ENCODE measurements around the gene SYT9.

The SYT9 gene

DNA sequence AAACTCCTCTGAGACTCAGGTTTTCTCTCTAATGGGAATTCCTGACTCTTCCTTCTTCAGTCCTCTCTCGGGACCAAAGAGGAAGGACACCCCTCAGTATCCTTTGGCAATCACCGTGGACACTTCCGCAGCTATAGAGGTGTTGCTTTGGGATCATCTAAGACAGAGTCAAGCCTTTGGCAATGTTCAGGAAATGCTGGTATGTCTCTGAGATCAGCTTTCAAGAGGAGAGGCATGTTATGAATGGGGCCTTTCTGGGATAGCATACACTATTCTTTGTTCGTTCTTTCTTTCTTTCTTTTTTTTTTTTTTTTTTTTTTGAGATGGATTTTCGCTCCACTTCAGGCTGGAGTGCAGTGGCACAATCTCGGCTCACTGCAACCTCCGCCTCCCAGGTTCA lies 219.4 kb downstream of the SYT9 start:
- Histone ChIP-seq H3K4me1 (ENCODE audit: control insufficient read depth, insufficient read depth, low read length) (no peaks in the 10 kb centered on the region), H3K4me3 (ENCODE audit: low read depth, low read length) (no peak overlapping the region), H3K9ac (ENCODE audit: low read length) (no peak overlapping the region), H3K27ac (ENCODE audit: low read depth, low read length) (no peak overlapping the region), H3K36me3 (ENCODE audit: control insufficient read depth, insufficient read depth, low read length) (no peaks in the 10 kb centered on the region), H3K9me3 (ENCODE audit: control insufficient read depth, insufficient read depth, low read depth, low read length) (no peaks in the 10 kb centered on the region), H3K27me3 (ENCODE audit: control insufficient read depth, insufficient read depth, low read length) (no peaks in the 10 kb centered on the region)

DNA sequence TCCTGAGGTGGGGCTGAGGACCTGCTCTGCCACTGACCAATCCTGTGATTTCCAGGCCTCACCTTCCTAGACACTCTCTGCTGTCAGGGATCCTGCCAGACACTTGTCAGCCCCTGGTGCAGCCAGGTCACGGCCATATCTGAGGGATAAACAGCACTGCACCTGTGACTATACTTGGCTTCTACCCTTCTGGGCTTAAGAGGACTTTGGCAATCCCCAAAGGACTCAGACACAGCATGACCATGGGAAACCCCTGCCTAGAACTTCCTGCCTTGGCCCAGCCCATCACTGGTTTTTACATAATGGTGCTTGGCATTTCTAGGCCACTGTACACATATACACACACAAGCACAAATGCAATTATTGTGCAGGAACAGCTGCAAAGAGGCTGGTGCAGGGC lies 222.0 kb downstream of the SYT9 start:
- Histone ChIP-seq H3K36me3 (ENCODE audit: control insufficient read depth, insufficient read depth, low read length) (no peaks in the 10 kb centered on the region), H3K4me1 (ENCODE audit: control insufficient read depth, insufficient read depth, low read length) (no peaks in the 10 kb centered on the region), H3K27ac (ENCODE audit: low read depth, low read length) (no peak overlapping the region), H3K4me3 (ENCODE audit: low read depth, low read length) (no peak overlapping the region), H3K9ac (ENCODE audit: low read length) (no peak overlapping the region), H3K27me3 (ENCODE audit: control insufficient read depth, insufficient read depth, low read length) (no peaks in the 10 kb centered on the region), H3K9me3 (ENCODE audit: control insufficient read depth, insufficient read depth, low read depth, low read length) (no peaks in the 10 kb centered on the region)

DNA sequence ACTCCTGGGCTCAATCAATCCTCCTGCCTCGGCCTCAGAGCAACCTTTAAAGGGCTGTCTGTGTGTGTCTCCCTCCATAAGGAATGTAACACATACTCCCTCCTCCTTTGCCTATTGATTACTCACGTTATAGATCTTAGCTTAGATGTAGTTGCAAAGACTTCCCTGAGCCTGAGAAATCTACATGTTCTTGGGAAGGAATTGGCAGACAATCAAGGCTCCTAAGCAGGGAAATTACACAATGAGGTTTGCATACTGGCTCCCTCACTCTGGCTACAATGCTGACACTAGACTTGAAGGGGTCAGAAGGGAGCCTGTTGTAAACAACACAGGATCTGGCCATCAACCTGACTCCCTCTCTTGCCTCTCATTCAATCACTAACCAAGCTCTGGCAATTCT lies 228.4 kb downstream of the SYT9 start:
- Histone ChIP-seq H3K4me3 (ENCODE audit: low read depth, low read length) (no peak overlapping the region), H3K27ac (ENCODE audit: low read depth, low read length) (no peak overlapping the region), H3K9me3 (ENCODE audit: control insufficient read depth, insufficient read depth, low read depth, low read length) (no peaks in the 10 kb centered on the region), H3K9ac (ENCODE audit: low read length) (no peak overlapping the region), H3K4me1 (ENCODE audit: control insufficient read depth, insufficient read depth, low read length) (peaks cover 8% of the 10 kb centered on the region), H3K36me3 (ENCODE audit: control insufficient read depth, insufficient read depth, low read length) (no peaks in the 10 kb centered on the region), H3K27me3 (ENCODE audit: control insufficient read depth, insufficient read depth, low read length) (no peaks in the 10 kb centered on the region)

- Histone ChIP-seq H3K4me3 (ENCODE audit: low read depth, low read length) (no peak overlapping the region), H3K4me1 (ENCODE audit: control insufficient read depth, insufficient read depth, low read length) (peaks cover 12% of the 10 kb centered on the region), H3K9ac (ENCODE audit: low read length) (no peak overlapping the region), H3K9me3 (ENCODE audit: control insufficient read depth, insufficient read depth, low read depth, low read length) (no peaks in the 10 kb centered on the region), H3K27me3 (ENCODE audit: control insufficient read depth, insufficient read depth, low read length) (no peaks in the 10 kb centered on the region), H3K27ac (ENCODE audit: low read depth, low read length) (no peak overlapping the region), H3K36me3 (ENCODE audit: control insufficient read depth, insufficient read depth, low read length) (no peaks in the 10 kb centered on the region)
Measured at GRCh38 chr11:7484131-7484530, 232.4 kb downstream of the SYT9 start.

GRCh38 chr11:7484645-7485044 lies 232.9 kb downstream of the SYT9 start:
- H3K9ac ChIP-seq (ENCODE audit: low read length) = no peak overlapping the region
- no peaks in the 10 kb centered on the region for H3K27me3 ChIP-seq (ENCODE audit: control insufficient read depth, insufficient read depth, low read length)
- no peak overlapping the region; the same call in 1 of the 2 replicates for H3K27ac ChIP-seq (ENCODE audit: low read depth, low read length)
- H3K9me3 ChIP-seq (ENCODE audit: control insufficient read depth, insufficient read depth, low read depth, low read length) = no peaks in the 10 kb centered on the region
- H3K4me3 ChIP-seq (ENCODE audit: low read depth, low read length) = no peak overlapping the region
- H3K36me3 ChIP-seq (ENCODE audit: control insufficient read depth, insufficient read depth, low read length) = no peaks in the 10 kb centered on the region
- peaks cover 12% of the 10 kb centered on the region for H3K4me1 ChIP-seq (ENCODE audit: control insufficient read depth, insufficient read depth, low read length)

GRCh38 chr11:7485186-7486097 lies 233.7 kb downstream of the SYT9 start, which contains the start of gene OLFML1:
Gene OLFML1 (plus strand): TSS chr11:7485506. CDS start chr11:7485876, 370 bp downstream.
- no peaks in the 10 kb centered on the region for H3K9me3 ChIP-seq (ENCODE audit: control insufficient read depth, insufficient read depth, low read depth, low read length)
- no peak within 1 kb of the TSS for H3K9ac ChIP-seq (ENCODE audit: low read length)
- H3K27me3 ChIP-seq (ENCODE audit: control insufficient read depth, insufficient read depth, low read length) = no peaks in the 10 kb centered on the region
- H3K4me1 ChIP-seq (ENCODE audit: control insufficient read depth, insufficient read depth, low read length) = peaks cover 9% of the 10 kb centered on the region
- H3K36me3 ChIP-seq (ENCODE audit: control insufficient read depth, insufficient read depth, low read length) = no peaks in the 10 kb centered on the region
- H3K27ac ChIP-seq (ENCODE audit: low read depth, low read length) = no peak within 1 kb of the TSS; the same call in 1 of the 2 replicates
- no peak within 1 kb of the TSS for H3K4me3 ChIP-seq (ENCODE audit: low read depth, low read length)

- Histone ChIP-seq H3K4me3 (ENCODE audit: low read depth, low read length) (no peak overlapping the region), H3K4me1 (ENCODE audit: control insufficient read depth, insufficient read depth, low read length) (peaks cover 9% of the 10 kb centered on the region), H3K27me3 (ENCODE audit: control insufficient read depth, insufficient read depth, low read length) (no peaks in the 10 kb centered on the region), H3K36me3 (ENCODE audit: control insufficient read depth, insufficient read depth, low read length) (no peaks in the 10 kb centered on the region), H3K9me3 (ENCODE audit: control insufficient read depth, insufficient read depth, low read depth, low read length) (no peaks in the 10 kb centered on the region), H3K9ac (ENCODE audit: low read length) (no peak overlapping the region), H3K27ac (ENCODE audit: low read depth, low read length) (no peak overlapping the region)
Measured at GRCh38 chr11:7486098-7486780, 234.5 kb downstream of the SYT9 start.

DNA sequence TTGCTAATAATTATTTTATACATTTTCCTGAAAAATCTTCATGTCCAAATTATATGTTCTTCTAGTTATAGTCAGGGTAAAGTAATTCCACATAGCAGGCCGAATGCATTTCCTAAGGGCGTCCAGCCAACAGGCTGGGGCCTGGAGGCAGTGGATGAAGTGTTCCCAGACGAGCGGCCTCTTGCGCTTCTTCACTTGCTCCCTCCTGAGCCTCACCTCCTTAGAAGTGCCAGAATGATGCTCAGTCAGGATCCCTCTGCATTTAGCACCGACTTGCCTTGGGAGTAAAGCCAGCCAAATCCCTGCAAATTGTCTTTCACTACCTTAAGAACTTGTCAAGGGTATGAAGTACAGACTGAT lies 235.1 kb downstream of the SYT9 start:
- no peaks in the 10 kb centered on the region for H3K27me3 ChIP-seq (ENCODE audit: control insufficient read depth, insufficient read depth, low read length)
- H3K27ac ChIP-seq (ENCODE audit: low read depth, low read length) = no peak overlapping the region
- no peak overlapping the region for H3K9ac ChIP-seq (ENCODE audit: low read length)
- no peaks in the 10 kb centered on the region for H3K9me3 ChIP-seq (ENCODE audit: control insufficient read depth, insufficient read depth, low read depth, low read length)
- H3K4me3 ChIP-seq (ENCODE audit: low read depth, low read length) = no peak overlapping the region
- peaks cover 9% of the 10 kb centered on the region for H3K4me1 ChIP-seq (ENCODE audit: control insufficient read depth, insufficient read depth, low read length)
- H3K36me3 ChIP-seq (ENCODE audit: control insufficient read depth, insufficient read depth, low read length) = no peaks in the 10 kb centered on the region

DNA sequence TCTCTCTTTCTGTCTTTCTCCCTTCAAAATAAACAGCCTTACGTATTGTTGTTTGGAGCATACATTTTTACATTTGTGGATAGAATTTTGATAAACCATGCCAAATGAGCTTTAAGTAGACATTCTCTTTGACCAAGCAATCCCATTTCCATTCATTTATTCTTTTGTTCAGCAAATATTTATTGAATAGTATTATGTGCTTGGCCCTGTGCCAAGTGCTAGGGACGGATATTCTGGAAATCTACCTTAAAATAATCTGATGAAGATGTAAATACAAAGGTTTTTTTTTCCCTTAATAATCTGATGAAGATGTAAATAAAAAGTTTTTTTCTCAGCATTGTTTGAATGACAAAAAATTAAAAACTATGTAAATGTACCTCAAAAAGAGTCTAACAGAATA lies 235.7 kb downstream of the SYT9 start:
- no peak overlapping the region for H3K4me3 ChIP-seq (ENCODE audit: low read depth, low read length)
- H3K9me3 ChIP-seq (ENCODE audit: control insufficient read depth, insufficient read depth, low read depth, low read length) = no peaks in the 10 kb centered on the region
- no peaks in the 10 kb centered on the region for H3K27me3 ChIP-seq (ENCODE audit: control insufficient read depth, insufficient read depth, low read length)
- H3K27ac ChIP-seq (ENCODE audit: low read depth, low read length) = no peak overlapping the region
- H3K36me3 ChIP-seq (ENCODE audit: control insufficient read depth, insufficient read depth, low read length) = no peaks in the 10 kb centered on the region
- H3K4me1 ChIP-seq (ENCODE audit: control insufficient read depth, insufficient read depth, low read length) = peaks cover 12% of the 10 kb centered on the region
- no peak overlapping the region for H3K9ac ChIP-seq (ENCODE audit: low read length)

GRCh38 chr11:7488681-7489080 lies 237.0 kb downstream of the SYT9 start:
- H3K27me3 ChIP-seq (ENCODE audit: control insufficient read depth, insufficient read depth, low read length) = no peaks in the 10 kb centered on the region
- peaks cover 12% of the 10 kb centered on the region for H3K4me1 ChIP-seq (ENCODE audit: control insufficient read depth, insufficient read depth, low read length)
- no peaks in the 10 kb centered on the region for H3K9me3 ChIP-seq (ENCODE audit: control insufficient read depth, insufficient read depth, low read depth, low read length)
- H3K9ac ChIP-seq (ENCODE audit: low read length) = no peak overlapping the region
- no peak overlapping the region for H3K27ac ChIP-seq (ENCODE audit: low read depth, low read length)
- no peak overlapping the region for H3K4me3 ChIP-seq (ENCODE audit: low read depth, low read length)
- H3K36me3 ChIP-seq (ENCODE audit: control insufficient read depth, insufficient read depth, low read length) = no peaks in the 10 kb centered on the region

GRCh38 chr11:7489376-7489775 lies 237.7 kb downstream of the SYT9 start:
- Histone ChIP-seq H3K9ac (ENCODE audit: low read length) (no peak overlapping the region), H3K36me3 (ENCODE audit: control insufficient read depth, insufficient read depth, low read length) (no peaks in the 10 kb centered on the region), H3K4me3 (ENCODE audit: low read depth, low read length) (no peak overlapping the region), H3K9me3 (ENCODE audit: control insufficient read depth, insufficient read depth, low read depth, low read length) (no peaks in the 10 kb centered on the region), H3K27ac (ENCODE audit: low read depth, low read length) (no peak overlapping the region), H3K4me1 (ENCODE audit: control insufficient read depth, insufficient read depth, low read length) (peaks cover 12% of the 10 kb centered on the region), H3K27me3 (ENCODE audit: control insufficient read depth, insufficient read depth, low read length) (no peaks in the 10 kb centered on the region)
